NT2/D1 (cell line): ENCODE data around the gene ARHGEF11.

Experiments
- SUZ12 ChIP-seq: IDR thresholded peaks from 2 replicates; pipeline ENCODE4 v1.6.1; 2011; ENCODE audit not compliant: insufficient read length, insufficient read depth; ENCODE audit errors: extremely low read depth
- YY1 ChIP-seq: IDR thresholded peaks from 2 replicates; pipeline ENCODE4 v1.6.1; 2011; ENCODE audit not compliant: insufficient read length, insufficient read depth
- ZNF274 ChIP-seq: IDR thresholded peaks from 2 replicates; pipeline ENCODE4 v1.6.1; 2011; ENCODE audit warnings: mild to moderate bottlenecking, low read depth, low read length

DNA sequence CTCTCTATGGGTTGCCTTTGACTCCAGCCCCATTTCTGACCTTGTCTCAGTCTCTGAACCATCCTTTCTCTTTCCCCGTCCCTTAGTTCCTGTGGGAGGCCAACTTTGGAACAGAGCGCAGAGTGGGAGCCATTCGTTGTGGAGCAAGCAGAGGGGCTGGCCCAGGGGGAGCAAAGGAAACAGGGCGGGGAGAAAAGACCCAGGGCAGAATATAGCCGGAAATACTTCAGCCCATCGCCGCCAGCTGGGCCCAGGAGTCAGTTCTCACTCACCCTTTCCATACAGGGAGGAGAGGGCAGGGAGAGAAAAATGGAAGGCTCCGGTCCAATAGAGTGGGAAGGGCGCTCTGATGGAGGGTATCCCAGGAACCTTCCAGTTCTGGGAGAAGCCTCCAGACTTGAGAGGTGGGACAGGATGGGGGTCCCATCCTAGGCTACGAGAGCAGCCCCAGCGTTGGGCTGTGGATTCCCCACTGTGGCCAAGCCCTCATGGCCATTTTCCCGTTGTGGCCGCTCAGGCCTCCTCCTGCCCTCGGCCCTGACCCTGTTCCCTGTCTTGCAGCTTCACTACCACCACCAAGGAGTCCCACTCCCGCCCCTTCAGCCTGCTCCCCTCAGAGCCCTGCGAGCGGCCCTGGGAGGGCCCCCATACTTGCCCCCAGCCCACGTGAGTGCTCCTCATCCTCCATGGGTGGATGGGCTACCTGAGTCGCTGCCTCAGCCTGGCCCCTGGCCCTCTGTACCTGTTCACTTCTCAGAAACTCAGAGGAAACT, 141.2 kb downstream of the ARHGEF11 start:
- TF ChIP-seq ZNF274 (no peak), YY1 (no peak), SUZ12 (no peak)
